SK-N-SH treated with all-trans-retinoic acid at 6 μM for 48 hours (cell line): ENCODE measurements around the gene GNPDA1.

Source experiments
- ATAC-seq: fragments of 200-7000 bp; cut with Tn5 transposase; 3 replicates; pipeline ENCODE4 v1.9.1; 2020; ENCODE audit warnings: mild to moderate bottlenecking, moderate library complexity
- ARNTL ChIP-seq: fragments of 450-650 bp; formaldehyde crosslinking; IDR thresholded peaks from 2 replicates; pipeline ENCODE4 v1.5.0; 2020; ENCODE audit warnings: low read depth, mild to moderate bottlenecking, moderate library complexity, borderline replicate concordance
- BACH2 ChIP-seq: fragments of 250-450 bp; sonication (Bioruptor Pico); IDR thresholded peaks from 2 replicates; pipeline ENCODE4 v1.9.0; 2021; ENCODE audit warnings: mild to moderate bottlenecking, borderline replicate concordance
- CREB5 ChIP-seq: fragments of 250-450 bp; sonication (Bioruptor Pico); IDR thresholded peaks from 2 replicates; pipeline ENCODE4 v1.5.1; 2020; ENCODE audit warnings: low read depth, mild to moderate bottlenecking, moderate library complexity
- CSDC2 ChIP-seq: fragments of 250-450 bp; sonication (Bioruptor Pico); IDR thresholded peaks from 2 replicates; pipeline ENCODE4 v1.5.0; 2020; ENCODE audit warnings: mild to moderate bottlenecking, moderate library complexity
- CSRNP3 ChIP-seq: fragments of 250-450 bp; sonication (Bioruptor Pico); IDR thresholded peaks from 2 replicates; pipeline ENCODE4 v1.5.1; 2021; ENCODE audit warnings: mild to moderate bottlenecking, moderate library complexity
- ESRRG ChIP-seq: fragments of 250-450 bp; sonication (Bioruptor Pico); IDR thresholded peaks from 2 replicates; pipeline ENCODE4 v1.6.1; 2021; ENCODE audit warnings: mild to moderate bottlenecking
- GLIS3 ChIP-seq: fragments of 250-450 bp; sonication (Bioruptor Pico); IDR thresholded peaks from 2 replicates; pipeline ENCODE4 v1.5.0; 2020; ENCODE audit warnings: mild to moderate bottlenecking, moderate library complexity
- ISL1 ChIP-seq: fragments of 250-450 bp; sonication (Bioruptor Pico); IDR thresholded peaks from 2 replicates; pipeline ENCODE4 v2.1.2; 2022; ENCODE audit warnings: mild to moderate bottlenecking, moderate library complexity
- OSR1 ChIP-seq: fragments of 250-450 bp; sonication (Bioruptor Pico); IDR thresholded peaks from 2 replicates; pipeline ENCODE4 v1.8.0; 2022; ENCODE audit warnings: moderate library complexity, mild to moderate bottlenecking, inconsistent platforms
- PATZ1 ChIP-seq: fragments of 250-450 bp; sonication (Bioruptor Pico); IDR thresholded peaks from 2 replicates; pipeline ENCODE4 v1.8.0; 2020; ENCODE audit warnings: mild to moderate bottlenecking, moderate library complexity, borderline replicate concordance
- POU6F1 ChIP-seq: fragments of 250-450 bp; sonication (Bioruptor Pico); IDR thresholded peaks from 2 replicates; pipeline ENCODE4 v1.8.0; 2021; ENCODE audit warnings: low read depth, mild to moderate bottlenecking, moderate library complexity, borderline replicate concordance
- PPARA ChIP-seq: fragments of 250-450 bp; sonication (Bioruptor Pico); IDR thresholded peaks from 2 replicates; pipeline ENCODE4 v1.5.0; 2020; ENCODE audit warnings: mild to moderate bottlenecking, borderline replicate concordance
- RARB ChIP-seq: fragments of 250-450 bp; sonication (Bioruptor Pico); IDR thresholded peaks from 2 replicates; pipeline ENCODE4 v1.8.0; 2021; ENCODE audit warnings: mild to moderate bottlenecking, moderate library complexity
- SNAI2 ChIP-seq: fragments of 250-450 bp; sonication (Bioruptor Pico); IDR thresholded peaks from 2 replicates; pipeline ENCODE4 v1.5.0; 2020; ENCODE audit warnings: mild to moderate bottlenecking, moderate library complexity
- TCF4 ChIP-seq: fragments of 250-450 bp; sonication (Bioruptor Pico); IDR thresholded peaks from 2 replicates; pipeline ENCODE4 v1.8.0; 2021; ENCODE audit warnings: mild to moderate bottlenecking, moderate library complexity, borderline replicate concordance
- TOX ChIP-seq: fragments of 250-450 bp; sonication (Bioruptor Pico); IDR thresholded peaks from 2 replicates; pipeline ENCODE4 v1.8.0; 2021; ENCODE audit warnings: mild to moderate bottlenecking, moderate library complexity, borderline replicate concordance
- TSHZ2 ChIP-seq: fragments of 250-450 bp; sonication (Bioruptor Pico); IDR thresholded peaks from 2 replicates; pipeline ENCODE4 v1.5.0; 2020; ENCODE audit warnings: mild to moderate bottlenecking, moderate library complexity
- ZC3H10 ChIP-seq: fragments of 250-450 bp; sonication (Bioruptor Pico); IDR thresholded peaks from 2 replicates; pipeline ENCODE4 v1.5.1; 2021; ENCODE audit warnings: mild to moderate bottlenecking, moderate library complexity
- ZFP3 ChIP-seq: fragments of 250-450 bp; sonication (Bioruptor Pico); IDR thresholded peaks from 2 replicates; pipeline ENCODE4 v1.5.0; 2020; ENCODE audit warnings: mild to moderate bottlenecking, moderate library complexity
- ZFP30 ChIP-seq: fragments of 450-650 bp; formaldehyde crosslinking; IDR thresholded peaks from 2 replicates; pipeline ENCODE4 v1.5.0; 2022; ENCODE audit warnings: mild to moderate bottlenecking, moderate library complexity
- ZNF565 ChIP-seq: fragments of 450-650 bp; formaldehyde crosslinking; conservative IDR thresholded peaks from 2 replicates; pipeline ENCODE4 v1.5.0; 2020; ENCODE audit warnings: low read depth, mild to moderate bottlenecking, moderate library complexity
- ZNF70 ChIP-seq: fragments of 450-650 bp; formaldehyde crosslinking; IDR thresholded peaks from 2 replicates; pipeline ENCODE4 v1.5.0; 2020; ENCODE audit warnings: mild to moderate bottlenecking, moderate library complexity
- ZNF8 ChIP-seq: fragments of 450-650 bp; formaldehyde crosslinking; IDR thresholded peaks from 2 replicates; pipeline ENCODE4 v1.5.0; 2020; ENCODE audit warnings: mild to moderate bottlenecking, moderate library complexity

The GNPDA1 gene

GRCh38 chr5:142036918-142037317 lies 24.1 kb upstream of the GNPDA1 start:
- no peak for TF ChIP-seq PATZ1 (CRISPR knock-in tag)
- no peak for TF ChIP-seq RARB (CRISPR knock-in tag)
- no peak for TF ChIP-seq ZNF70 (CRISPR knock-in tag)
- no peak for TF ChIP-seq GLIS3
- no peak for TF ChIP-seq TSHZ2
- no peak for TF ChIP-seq ZNF8
- no peak for TF ChIP-seq BACH2
- TF ChIP-seq ISL1 (CRISPR knock-in tag): no peak
- no peak for TF ChIP-seq CREB5 (CRISPR knock-in tag)
- TF ChIP-seq PPARA (CRISPR knock-in tag): no peak
- no peak for TF ChIP-seq POU6F1 (CRISPR knock-in tag)
- no peak for TF ChIP-seq ZFP3 (CRISPR knock-in tag)
- no peak for TF ChIP-seq OSR1 (CRISPR knock-in tag)
- no peak for TF ChIP-seq ESRRG (CRISPR knock-in tag)
- TF ChIP-seq ZC3H10 (CRISPR knock-in tag): no peak
- no peak for TF ChIP-seq TCF4
- TF ChIP-seq, all 23 proteins: peak for 0
- ATAC-seq: no peak

- TF ChIP-seq TCF4: no peak
- TF ChIP-seq ISL1 (CRISPR knock-in tag): no peak
- TF ChIP-seq POU6F1 (CRISPR knock-in tag): no peak
- no peak for TF ChIP-seq PATZ1 (CRISPR knock-in tag)
- no peak for TF ChIP-seq CSRNP3 (CRISPR knock-in tag)
- no peak for TF ChIP-seq TOX
- TF ChIP-seq ESRRG (CRISPR knock-in tag): no peak
- no peak for TF ChIP-seq ZNF565 (CRISPR knock-in tag)
- no peak for TF ChIP-seq GLIS3
- TF ChIP-seq ARNTL (CRISPR knock-in tag): no peak
- no peak for TF ChIP-seq SNAI2 (CRISPR knock-in tag)
- TF ChIP-seq ZFP30 (CRISPR knock-in tag): no peak
- TF ChIP-seq OSR1 (CRISPR knock-in tag): no peak
- TF ChIP-seq ZNF70 (CRISPR knock-in tag): no peak
- no peak for TF ChIP-seq TSHZ2
- TF ChIP-seq CSDC2 (CRISPR knock-in tag): no peak
- TF ChIP-seq ZC3H10 (CRISPR knock-in tag): no peak
- TF ChIP-seq BACH2: no peak
- TF ChIP-seq, all 23 proteins: peak for 0
- ATAC-seq: no peak
Measured at GRCh38 chr5:142034994-142035393, 22.2 kb upstream of the GNPDA1 start.
